HG03139 (cell line): ENCODE data around the gene CYP21A2.
"Not testable (repeated sequence)": the region's sequence is repeated elsewhere in the genome, so short reads cannot be mapped to it uniquely, and the experiment has no call there.

Experiments
- ATAC-seq: cut with Tn5 transposase; IDR thresholded peaks from one replicate; pipeline ENCODE4 v1.9.1; 2021; ENCODE audit not compliant: unreplicated experiment

The CYP21A2 gene

DNA sequence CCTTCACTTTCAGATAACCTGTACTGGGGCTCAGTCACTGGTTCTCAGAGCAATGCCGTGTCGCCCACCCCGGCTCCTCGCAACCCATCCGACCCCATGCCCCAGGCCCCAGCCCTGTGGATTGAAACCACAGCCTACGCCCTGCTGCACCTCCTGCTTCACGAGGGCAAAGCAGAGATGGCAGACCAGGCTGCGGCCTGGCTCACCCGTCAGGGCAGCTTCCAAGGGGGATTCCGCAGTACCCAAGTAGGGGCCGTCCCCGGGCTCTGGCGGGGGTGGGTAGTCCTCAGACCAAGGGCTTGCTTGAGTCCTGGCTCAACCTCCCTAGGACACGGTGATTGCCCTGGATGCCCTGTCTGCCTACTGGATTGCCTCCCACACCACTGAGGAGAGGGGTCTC is 8.7 kb upstream of the CYP21A2 start:
- ATAC-seq: not testable (repeated sequence)

DNA sequence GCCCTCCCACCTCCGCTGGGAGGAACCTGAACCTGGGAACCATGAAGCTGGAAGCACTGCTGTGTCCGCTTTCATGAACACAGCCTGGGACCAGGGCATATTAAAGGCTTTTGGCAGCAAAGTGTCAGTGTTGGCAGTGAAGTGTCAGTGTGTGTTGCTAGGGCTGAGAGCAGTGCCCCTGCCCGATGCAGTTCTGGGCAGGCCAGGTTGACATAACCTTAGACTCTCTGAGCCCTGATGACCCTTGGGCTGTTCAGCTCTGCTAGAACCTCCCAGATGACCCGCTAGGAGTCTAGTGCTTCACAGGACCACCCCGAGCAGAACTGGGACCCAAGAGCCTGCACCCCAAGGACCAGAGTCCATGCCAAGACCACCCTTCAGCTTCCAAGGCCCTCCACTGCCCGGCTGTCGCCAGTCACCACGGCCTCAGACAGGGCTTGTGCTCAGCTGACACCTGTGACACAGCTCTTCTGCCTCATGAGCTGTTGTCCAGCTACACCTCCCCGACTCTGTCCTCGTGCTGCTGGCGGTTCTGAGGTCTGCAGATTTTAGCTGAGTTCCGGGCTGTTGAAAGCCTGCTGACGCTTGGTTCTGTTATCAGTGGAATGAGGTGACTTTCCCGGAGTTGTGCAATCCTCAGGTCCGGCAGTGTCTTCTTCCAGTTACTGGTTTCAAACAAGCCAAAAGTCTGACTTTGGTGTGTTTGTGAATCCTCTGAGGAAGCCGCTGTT is 2.8 kb upstream of the CYP21A2 start:
- not testable (repeated sequence) for ATAC-seq

DNA sequence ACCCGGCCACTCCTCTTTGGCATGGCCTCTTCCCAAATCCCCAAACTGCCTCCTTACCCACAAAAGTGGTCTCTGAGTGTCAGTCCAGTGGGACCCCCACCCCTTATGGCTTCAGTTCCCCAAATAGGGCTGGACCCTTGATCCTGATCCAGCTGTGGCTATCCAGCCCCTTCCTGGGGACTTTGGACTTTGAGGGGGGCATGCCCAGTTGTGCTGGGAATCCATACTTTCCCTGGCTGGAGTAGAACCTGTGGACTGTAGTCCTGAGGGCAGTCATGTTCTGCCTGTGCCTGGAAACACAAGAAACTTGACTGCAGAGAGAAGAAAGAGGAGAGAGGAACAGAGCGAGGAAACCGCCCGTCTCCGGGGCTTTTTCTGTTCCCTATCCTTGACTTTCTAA is 1.1 kb upstream of the CYP21A2 start:
- ATAC-seq: not testable (repeated sequence)

DNA sequence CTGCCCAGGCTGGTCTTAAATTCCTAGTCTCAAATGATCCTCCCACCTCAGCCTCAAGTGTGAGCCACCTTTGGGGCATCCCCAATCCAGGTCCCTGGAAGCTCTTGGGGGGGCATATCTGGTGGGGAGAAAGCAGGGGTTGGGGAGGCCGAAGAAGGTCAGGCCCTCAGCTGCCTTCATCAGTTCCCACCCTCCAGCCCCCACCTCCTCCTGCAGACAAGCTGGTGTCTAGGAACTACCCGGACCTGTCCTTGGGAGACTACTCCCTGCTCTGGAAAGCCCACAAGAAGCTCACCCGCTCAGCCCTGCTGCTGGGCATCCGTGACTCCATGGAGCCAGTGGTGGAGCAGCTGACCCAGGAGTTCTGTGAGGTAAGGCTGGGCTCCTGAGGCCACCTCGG is 663 bp downstream of the CYP21A2 start:
- not testable (repeated sequence) for ATAC-seq

DNA sequence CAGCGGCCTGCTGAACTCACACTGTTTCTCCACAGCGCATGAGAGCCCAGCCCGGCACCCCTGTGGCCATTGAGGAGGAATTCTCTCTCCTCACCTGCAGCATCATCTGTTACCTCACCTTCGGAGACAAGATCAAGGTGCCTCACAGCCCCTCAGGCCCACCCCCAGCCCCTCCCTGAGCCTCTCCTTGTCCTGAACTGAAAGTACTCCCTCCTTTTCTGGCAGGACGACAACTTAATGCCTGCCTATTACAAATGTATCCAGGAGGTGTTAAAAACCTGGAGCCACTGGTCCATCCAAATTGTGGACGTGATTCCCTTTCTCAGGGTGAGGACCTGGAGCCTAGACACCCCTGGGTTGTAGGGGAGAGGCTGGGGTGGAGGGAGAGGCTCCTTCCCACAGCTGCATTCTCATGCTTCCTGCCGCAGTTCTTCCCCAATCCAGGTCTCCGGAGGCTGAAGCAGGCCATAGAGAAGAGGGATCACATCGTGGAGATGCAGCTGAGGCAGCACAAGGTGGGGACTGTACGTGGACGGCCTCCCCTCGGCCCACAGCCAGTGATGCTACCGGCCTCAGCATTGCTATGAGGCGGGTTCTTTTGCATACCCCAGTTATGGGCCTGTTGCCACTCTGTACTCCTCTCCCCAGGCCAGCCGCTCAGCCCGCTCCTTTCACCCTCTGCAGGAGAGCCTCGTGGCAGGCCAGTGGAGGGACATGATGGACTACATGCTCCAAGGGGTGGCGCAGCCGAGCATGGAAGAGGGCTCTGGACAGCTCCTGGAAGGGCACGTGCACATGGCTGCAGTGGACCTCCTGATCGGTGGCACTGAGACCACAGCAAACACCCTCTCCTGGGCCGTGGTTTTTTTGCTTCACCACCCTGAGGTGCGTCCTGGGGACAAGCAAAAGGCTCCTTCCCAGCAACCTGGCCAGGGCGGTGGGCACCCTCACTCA is 1.4 kb downstream of the CYP21A2 start:
- ATAC-seq: not testable (repeated sequence)

DNA sequence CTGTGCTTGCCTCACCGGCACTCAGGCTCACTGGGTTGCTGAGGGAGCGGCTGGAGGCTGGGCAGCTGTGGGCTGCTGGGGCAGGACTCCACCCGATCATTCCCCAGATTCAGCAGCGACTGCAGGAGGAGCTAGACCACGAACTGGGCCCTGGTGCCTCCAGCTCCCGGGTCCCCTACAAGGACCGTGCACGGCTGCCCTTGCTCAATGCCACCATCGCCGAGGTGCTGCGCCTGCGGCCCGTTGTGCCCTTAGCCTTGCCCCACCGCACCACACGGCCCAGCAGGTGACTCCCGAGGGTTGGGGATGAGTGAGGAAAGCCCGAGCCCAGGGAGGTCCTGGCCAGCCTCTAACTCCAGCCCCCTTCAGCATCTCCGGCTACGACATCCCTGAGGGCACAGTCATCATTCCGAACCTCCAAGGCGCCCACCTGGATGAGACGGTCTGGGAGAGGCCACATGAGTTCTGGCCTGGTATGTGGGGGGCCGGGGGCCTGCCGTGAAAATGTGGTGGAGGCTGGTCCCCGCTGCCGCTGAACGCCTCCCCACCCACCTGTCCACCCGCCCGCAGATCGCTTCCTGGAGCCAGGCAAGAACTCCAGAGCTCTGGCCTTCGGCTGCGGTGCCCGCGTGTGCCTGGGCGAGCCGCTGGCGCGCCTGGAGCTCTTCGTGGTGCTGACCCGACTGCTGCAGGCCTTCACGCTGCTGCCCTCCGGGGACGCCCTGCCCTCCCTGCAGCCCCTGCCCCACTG is 2.3 kb downstream of the CYP21A2 start:
- not testable (repeated sequence) for ATAC-seq

DNA sequence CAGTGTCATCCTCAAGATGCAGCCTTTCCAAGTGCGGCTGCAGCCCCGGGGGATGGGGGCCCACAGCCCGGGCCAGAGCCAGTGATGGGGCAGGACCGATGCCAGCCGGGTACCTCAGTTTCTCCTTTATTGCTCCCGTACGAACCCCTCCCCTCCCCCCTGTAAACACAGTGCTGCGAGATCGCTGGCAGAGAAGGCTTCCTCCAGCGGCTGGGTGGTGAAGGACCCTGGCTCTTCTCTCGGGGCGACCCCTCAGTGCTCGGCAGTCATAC is 2.8 kb downstream of the CYP21A2 start:
- not testable (repeated sequence) for ATAC-seq

DNA sequence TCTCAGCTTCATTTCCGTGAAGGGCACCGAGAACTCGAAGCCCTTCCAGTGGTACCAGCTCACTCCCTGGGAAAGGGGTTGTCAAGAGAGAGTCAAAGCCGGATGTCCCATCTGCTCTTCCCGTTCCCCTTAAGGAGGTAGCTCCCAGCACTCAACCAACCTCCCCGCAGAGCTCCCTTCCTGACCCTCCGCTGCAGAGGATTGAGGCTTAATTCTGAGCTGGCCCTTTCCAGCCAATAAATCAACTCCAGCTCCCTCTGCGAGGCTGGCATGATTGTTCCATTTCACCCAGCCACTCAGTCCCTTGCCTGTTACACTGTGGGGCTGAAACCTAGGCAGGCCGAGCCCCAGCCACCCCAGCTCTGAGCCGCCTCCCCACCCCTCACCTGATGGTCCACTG is 3.2 kb downstream of the CYP21A2 start:
- ATAC-seq: not testable (repeated sequence)

DNA sequence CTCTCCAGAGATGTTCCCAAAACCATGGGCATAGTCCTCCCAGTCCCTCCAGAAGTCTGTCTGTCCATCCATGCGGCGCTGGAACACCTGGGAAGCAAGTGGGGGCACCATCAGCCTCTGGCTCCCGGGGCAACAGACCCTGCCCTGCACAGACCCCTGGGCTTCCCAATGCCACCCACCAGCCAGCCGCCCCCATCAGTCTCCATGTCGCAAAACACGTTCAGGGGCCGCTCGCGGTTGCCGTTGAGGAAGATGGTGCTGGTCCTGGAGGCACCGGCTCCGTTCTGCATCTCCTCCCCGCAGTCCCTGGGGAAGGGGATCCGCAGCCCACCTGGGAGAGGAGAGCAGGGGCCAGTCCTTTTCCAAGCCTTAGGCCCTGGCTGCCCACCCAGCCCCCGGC is 4.1 kb downstream of the CYP21A2 start:
- not testable (repeated sequence) for ATAC-seq

DNA sequence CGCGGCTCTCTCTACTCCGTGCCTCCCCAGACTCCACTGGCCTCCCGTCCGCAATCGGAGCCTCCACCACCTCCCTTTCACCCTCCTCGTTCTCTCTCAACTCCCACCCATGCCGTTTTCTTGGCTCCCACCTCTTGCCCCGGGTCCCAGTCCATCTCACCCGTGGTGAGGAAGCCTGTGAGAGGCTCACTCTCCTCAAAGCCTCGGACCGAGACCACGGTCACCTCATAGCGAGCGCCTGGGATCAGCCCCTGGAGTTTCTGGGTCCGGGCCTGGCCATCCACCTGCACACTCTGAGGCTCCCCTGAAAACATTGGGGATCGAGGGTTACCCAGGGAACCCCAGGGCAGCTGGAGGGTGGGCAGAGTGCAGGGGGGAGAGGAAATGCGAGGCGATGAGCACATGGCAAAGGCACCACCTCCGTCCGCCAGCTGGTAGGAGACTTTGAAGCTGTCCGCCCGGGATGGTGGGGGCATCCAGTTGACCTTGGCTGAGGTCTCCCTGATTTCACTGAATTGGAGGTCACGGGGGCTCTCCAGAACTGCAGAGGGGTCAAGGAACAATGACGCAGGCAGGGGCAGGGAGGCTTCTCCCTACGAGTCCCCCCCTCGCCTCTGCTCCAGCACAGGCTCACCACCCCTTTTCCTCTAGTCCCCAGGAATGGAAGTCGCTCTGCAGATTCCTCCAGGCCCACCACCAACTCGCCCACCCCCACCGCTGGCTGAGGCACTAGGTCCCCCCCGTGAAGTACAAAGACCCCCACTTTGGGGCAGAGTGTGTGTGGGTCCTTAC is 5.6 kb downstream of the CYP21A2 start:
- ATAC-seq: not testable (repeated sequence)

DNA sequence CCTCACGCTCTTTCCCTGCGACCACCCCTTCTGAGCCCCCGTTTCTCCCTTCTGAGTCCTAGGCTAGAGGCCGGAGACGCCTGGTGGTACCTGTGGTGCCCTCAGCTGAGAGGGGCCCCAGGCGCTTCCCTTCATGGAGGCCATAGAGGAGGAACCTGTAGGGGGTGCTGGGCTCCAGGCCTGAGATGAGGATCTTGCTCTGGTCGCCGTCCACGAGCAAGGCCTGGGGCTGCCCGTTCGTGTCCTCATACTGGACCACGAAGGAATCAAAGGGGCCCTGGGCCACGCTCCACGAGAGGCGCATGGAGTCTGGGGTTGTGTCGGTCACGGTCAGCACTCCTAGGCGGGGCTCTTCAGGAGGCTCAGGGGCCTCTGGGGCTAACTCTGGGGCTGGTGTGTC is 6.7 kb downstream of the CYP21A2 start:
- ATAC-seq: not testable (repeated sequence)

DNA sequence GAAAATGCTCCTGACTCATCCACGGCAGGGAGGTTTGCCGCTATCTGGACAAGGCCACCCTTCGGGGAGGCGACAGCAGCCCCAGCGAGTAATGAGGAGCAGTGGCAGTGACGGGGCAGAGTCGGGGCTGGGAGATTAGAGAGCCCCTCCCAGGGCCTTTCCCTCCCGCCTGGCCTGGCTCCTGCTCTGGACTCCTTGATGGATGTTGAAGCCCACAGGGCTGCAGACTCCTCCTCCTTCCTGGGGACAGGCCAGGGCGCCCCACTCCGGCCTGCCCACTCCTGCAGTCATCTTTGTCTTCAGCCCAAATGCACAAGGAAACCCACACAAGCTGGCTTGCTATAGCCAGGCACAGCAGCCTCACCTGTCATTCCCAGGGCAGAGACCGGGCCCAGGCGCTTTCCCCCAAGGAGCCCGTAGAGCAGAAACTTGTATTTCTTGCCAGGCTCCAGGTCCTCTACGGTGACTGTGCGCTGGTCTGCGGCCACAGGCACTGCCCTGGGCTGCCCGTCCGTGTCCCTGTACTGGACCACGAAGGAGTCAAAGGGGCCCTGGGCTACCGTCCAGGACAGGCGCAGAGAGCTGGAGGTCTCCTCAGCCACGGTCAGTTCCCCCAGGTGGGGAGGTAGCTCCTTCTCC is 7.7 kb downstream of the CYP21A2 start:
- ATAC-seq: no peak

DNA sequence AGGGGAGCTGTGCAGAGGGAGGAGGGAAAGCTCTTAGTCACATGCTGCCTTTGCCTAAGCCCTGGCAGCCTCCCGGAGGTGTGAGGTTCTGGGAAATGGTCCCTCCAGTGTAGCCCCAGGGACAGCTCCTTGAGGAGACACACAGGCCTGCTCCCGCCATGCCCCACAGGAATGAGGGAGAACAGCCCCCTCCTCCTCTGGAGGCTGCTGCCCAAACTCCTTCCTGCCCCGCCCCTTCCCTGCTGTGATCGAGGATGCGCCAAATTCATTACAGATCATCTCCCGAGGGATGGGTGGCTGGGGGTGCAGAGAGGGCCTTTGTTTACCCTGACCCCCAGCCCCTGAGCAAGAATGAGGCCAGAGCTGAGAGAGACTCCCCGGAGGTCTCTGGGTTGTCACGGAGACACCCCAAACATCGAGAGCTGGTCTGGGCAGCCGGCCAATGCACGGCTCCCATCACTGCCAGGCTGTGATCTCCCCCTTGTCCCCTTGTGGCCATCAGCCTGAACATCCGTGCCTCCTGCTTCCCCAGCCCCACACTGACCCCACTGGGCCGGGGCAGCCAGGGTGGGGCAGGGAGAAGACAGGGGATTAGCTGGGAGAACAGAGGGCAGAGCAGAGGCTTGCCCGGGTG is 8.4 kb downstream of the CYP21A2 start:
- ATAC-seq: no peak

DNA sequence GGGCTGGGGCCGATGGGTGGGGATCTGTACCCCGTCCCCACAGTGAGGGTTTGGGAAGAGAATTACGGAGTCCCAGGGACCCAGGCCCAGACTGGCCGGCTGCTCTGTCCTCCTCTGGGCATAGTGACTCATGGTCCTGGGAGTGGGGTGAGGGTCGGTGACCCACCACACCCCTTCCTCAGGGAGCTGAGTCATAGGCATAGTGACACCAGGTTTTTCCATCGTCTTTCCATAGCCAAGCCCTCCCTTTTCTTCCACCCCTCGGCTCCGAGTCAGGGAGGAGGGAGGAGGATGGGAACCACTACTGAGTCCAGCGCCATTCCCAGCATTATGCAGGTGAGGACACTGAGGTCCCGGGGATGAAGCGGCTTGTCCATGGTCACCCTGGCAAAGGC is 8.9 kb downstream of the CYP21A2 start:
- ATAC-seq: no peak

DNA sequence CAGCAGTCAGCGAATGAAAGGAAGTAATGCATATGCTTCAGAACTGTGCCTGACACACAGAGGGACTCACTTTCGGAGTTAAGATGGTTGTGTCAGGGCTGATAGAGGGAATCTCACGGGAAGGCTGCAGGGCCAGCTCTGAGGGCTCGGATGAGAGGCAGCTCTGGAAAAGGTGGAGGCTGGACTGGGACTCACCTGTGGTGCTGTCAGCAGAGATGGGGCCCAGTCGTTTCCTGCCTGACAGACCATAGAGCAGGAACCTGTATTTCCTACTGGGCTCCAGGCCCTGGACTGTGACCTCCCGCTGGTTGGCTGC is 9.3 kb downstream of the CYP21A2 start:
- ATAC-seq: no peak

DNA sequence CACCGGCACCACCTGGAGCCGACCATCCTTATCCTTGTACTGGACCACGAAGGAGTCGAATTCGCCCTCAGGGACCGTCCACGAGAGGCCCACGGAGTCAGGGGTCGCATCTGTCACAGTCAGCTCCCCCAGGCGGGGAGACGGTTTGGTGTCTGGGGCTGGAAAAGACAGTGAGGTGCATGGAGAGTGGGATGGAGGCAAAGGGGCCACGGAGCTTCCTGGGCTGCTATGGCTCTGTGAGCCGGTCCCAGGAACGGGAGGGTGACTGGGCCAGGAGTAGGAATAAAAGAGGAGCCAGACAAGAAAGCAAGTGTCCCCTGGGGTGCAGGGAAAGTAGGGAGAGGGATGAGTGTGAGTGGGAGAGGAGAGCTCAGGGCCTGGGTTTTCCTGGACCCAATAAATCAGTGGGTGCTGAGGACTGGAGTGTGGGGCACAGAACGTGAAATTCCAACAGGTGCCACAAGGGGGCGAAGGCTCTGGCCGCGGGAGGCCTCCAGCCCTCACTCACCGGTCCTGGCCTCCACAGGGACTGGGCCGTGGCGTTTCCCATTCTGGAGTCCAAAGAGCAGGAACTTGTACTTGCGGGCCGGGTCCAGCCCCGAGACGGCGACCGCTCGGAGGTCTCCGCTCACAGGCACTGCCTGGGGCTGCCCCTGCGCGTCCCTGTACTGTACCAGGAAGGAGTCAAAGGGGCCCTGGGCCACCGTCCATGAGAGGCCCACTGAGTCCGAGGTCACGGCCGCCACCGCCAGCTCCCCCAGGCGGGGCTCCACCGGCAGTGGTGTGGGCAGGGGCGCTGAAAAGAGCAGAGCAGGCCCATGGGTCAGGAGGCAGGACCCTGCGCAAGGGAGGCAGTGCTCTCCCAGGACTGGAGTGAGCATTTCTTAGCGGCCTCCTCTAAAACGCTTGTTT is 9.9 kb downstream of the CYP21A2 start:
- ATAC-seq: no peak

DNA sequence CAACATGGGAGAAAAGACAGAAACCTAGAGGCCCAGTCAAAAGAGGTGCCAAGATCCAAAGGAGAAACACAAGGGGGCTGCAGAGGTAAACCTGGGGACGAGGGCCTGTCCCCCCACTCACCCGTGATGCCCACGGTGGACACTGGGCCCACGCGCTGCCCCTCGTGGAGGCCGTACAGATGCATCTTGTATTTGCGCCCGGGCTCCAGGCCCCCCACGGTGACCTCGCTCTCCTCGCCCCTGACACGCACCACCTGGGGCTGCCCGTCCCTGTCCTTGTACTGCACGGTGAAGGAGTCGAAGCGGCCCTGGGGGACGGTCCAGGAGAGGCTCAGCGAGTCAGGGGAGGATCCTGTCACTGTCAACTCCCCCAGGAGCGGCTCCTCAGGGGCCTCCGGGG is 10.9 kb downstream of the CYP21A2 start:
- not testable (repeated sequence) for ATAC-seq

DNA sequence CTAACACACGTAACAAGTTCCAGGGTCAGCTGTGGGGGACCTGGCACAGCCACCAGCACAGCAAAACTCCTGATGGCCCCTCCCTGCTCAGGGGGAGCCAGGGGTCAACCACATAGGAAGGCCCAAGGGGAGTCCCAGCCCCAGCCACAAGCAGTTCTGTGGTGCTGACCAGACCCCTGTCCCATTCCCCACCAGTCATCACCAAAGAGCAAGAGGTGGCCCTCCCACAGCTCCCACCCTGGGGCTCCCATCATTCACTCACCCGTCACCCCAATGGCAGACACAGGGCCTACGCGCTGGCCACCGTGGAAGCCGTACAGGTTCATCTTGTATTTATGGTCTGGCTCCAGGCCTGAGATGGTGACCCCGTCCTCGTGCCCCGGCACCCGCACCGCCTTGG is 11.5 kb downstream of the CYP21A2 start:
- ATAC-seq: not testable (repeated sequence)

DNA sequence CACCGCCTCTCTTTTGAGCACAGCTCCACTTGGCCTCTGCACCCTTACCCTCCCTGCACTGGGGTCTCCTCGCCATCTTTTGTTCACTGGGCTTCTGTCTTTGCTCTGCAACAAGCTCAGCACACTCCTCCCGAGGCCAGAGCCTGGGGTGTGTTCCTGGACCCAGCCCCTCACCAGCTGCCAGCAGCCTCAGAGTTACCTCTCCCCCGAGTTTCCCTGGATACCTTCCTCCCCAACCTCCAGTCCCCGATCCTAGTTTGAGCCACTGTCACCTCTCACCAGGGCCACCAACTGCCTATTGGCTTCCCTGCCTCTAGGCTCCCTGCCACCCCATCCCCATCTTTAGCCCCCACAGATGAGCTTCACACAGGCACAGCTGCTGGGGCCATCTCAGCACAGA is 12.3 kb downstream of the CYP21A2 start:
- no peak for ATAC-seq
